Measurements from ENCODE around the gene NRN1. TPM values are rescaled to one million over a fixed set of nuclear protein-coding genes. Genes with fewer than 3 reads are reported as not detected.

Gene NRN1
- polyA plus RNA-seq (3.4 to 6.5 TPM (median 5.7 TPM) in 3 replicates), polyA minus RNA-seq (1.6 to 3.4 TPM (median 2.8 TPM) in 3 replicates)
- polyA plus RNA-seq (2011; ENCODE audit: low read depth): 3.9 TPM
- 4.8 and 5.0 TPM in 2 replicates for polyA plus RNA-seq (2011; cell fraction: cytosol; rRNA removed)
- polyA plus RNA-seq (2011; cell fraction: nucleus; rRNA removed): 2.2 and 2.5 TPM in 2 replicates
- 4.1 and 6.1 TPM in 2 replicates for polyA plus RNA-seq (2012; ENCODE audit: low replicate concordance)
- polyA minus RNA-seq (2011; cell fraction: cytosol; rRNA and poly(A)+ RNA removed): 2.5 TPM
- polyA minus RNA-seq (2011; cell fraction: nucleus; rRNA and poly(A)+ RNA removed): 0.63 and 0.85 TPM in 2 replicates

- TF ChIP-seq EZH2 (IDR thresholded peaks at IDR 0.05; ENCODE audit: low read length) (peak; percentile 44), CTCF (optimal IDR thresholded peaks at IDR 0.05 in 1 of 3, IDR thresholded peaks at IDR 0.05 in 1 of 3, conservative IDR thresholded peaks at IDR 0.05 in 1 of 3; ENCODE audit: extremely low read depth in 1 of 3, insufficient read depth in 2 of 3, low read length in 3 of 3) (no peak)
- Histone ChIP-seq H3K4me3 (ENCODE audit: control insufficient read depth in 2 of 3, extremely low read depth in 1 of 3, insufficient read depth in 2 of 3, low read depth in 1 of 3, low read length in 3 of 3) (peak within 1 kb of the TSS in 2 of 3 experiments; percentile 39 to 58), H3K9me3 (ENCODE audit: control insufficient read depth, low read depth, low read length) (peaks cover 8% of the 10 kb centered on the region), H4K20me1 (ENCODE audit: control insufficient read depth, extremely low read depth, insufficient read depth, low read length) (no peaks in the 10 kb centered on the region), H3K4me2 (ENCODE audit: control insufficient read depth, extremely low read depth, insufficient read depth, low read depth, low read length) (peak within 1 kb of the TSS; percentile 69), H2AFZ (ENCODE audit: control insufficient read depth, low read length) (peak within 1 kb of the TSS; percentile 58), H3K36me3 (ENCODE audit: control insufficient read depth in 2 of 2, extremely low read depth in 1 of 2, insufficient read depth in 2 of 2, low read length in 2 of 2) (no peaks in the 10 kb centered on the region), H3K9ac (ENCODE audit: control insufficient read depth, extremely low read depth, insufficient read depth, low read length) (peak within 1 kb of the TSS; percentile 41), H3K9me1 (ENCODE audit: control insufficient read depth, extremely low read depth, insufficient read depth, low read length) (no peaks in the 10 kb centered on the region), H3K27me3 (ENCODE audit: control insufficient read depth, extremely low read depth, insufficient read depth, low read length) (peaks cover 80% of the 10 kb centered on the region), H3K79me2 (ENCODE audit: control insufficient read depth, insufficient read depth, low read length) (no peaks in the 10 kb centered on the region), H3K4me1 (ENCODE audit: control insufficient read depth, extremely low read depth, insufficient read depth, low read length) (no peaks in the 10 kb centered on the region), H3K27ac (ENCODE audit: control insufficient read depth, insufficient read depth, low read length) (no peak within 1 kb of the TSS)
- FAIRE-seq (no peak), DNase-seq (ENCODE audit: low read depth, low spot score) (no peak)
- dilution Hi-C loops (cut with MboI; ENCODE audit: extremely low pct_ligation_motif_present, low sequenced_read_pairs): no loop called here
These were observed at the start of gene NRN1 for GRCh38 chr6:6006428-6007365. Gene NRN1, minus strand, starts transcription at chr6:6006925. Its CDS starts 176 bp downstream, at chr6:6006749.

- no peak for FAIRE-seq
These were observed 45.5 kb upstream of the NRN1 start for GRCh38 chr6:6052216-6052615.

More at GRCh38 chr6:6052216-6052615, 45.5 kb upstream of the NRN1 start:
- no peak overlapping the region for H2AFZ ChIP-seq (ENCODE audit: control insufficient read depth, low read length)
- DNase-seq (ENCODE audit: low read depth, low spot score): no peak
- TF ChIP-seq EZH2 (IDR thresholded peaks at IDR 0.05; ENCODE audit: low read length): no peak
- no peak for TF ChIP-seq CTCF (optimal IDR thresholded peaks at IDR 0.05 in 1 of 3, IDR thresholded peaks at IDR 0.05 in 1 of 3, conservative IDR thresholded peaks at IDR 0.05 in 1 of 3; ENCODE audit: extremely low read depth in 1 of 3, insufficient read depth in 2 of 3, low read length in 3 of 3)
- no peak overlapping the region for H3K4me3 ChIP-seq (ENCODE audit: control insufficient read depth in 2 of 3, extremely low read depth in 1 of 3, insufficient read depth in 2 of 3, low read depth in 1 of 3, low read length in 3 of 3)
- no peaks in the 10 kb centered on the region for H4K20me1 ChIP-seq (ENCODE audit: control insufficient read depth, extremely low read depth, insufficient read depth, low read length)
- no peak overlapping the region for H3K27ac ChIP-seq (ENCODE audit: control insufficient read depth, insufficient read depth, low read length)
- H3K9me3 ChIP-seq (ENCODE audit: control insufficient read depth, low read depth, low read length): no peaks in the 10 kb centered on the region
- no peak overlapping the region for H3K4me2 ChIP-seq (ENCODE audit: control insufficient read depth, extremely low read depth, insufficient read depth, low read depth, low read length)
- no peaks in the 10 kb centered on the region for H3K27me3 ChIP-seq (ENCODE audit: control insufficient read depth, extremely low read depth, insufficient read depth, low read length)
- H3K9ac ChIP-seq (ENCODE audit: control insufficient read depth, extremely low read depth, insufficient read depth, low read length): no peak overlapping the region
- H3K4me1 ChIP-seq (ENCODE audit: control insufficient read depth, extremely low read depth, insufficient read depth, low read length): no peaks in the 10 kb centered on the region
- H3K79me2 ChIP-seq (ENCODE audit: control insufficient read depth, insufficient read depth, low read length): no peaks in the 10 kb centered on the region
- dilution Hi-C loops (cut with MboI; ENCODE audit: extremely low pct_ligation_motif_present, low sequenced_read_pairs): no loop called here
- H3K9me1 ChIP-seq (ENCODE audit: control insufficient read depth, extremely low read depth, insufficient read depth, low read length): no peaks in the 10 kb centered on the region
- no peaks in the 10 kb centered on the region for H3K36me3 ChIP-seq (ENCODE audit: control insufficient read depth in 2 of 2, extremely low read depth in 1 of 2, insufficient read depth in 2 of 2, low read length in 2 of 2)
